CD14-positive monocyte (primary cell): Measurements from ENCODE around the gene PRPF19. TPM values are rescaled to one million over a fixed set of nuclear protein-coding genes. Genes with fewer than 3 reads are reported as not detected.

Source experiments
- DNase-seq, 3 donors: peaks; one replicate each; pipeline ENCODE4 v3.0.0-alpha.2; 2011 to 2022
- H2AFZ ChIP-seq: 2 replicates; pipeline ENCODE4 v1.6.0; 2012; ENCODE audit warnings: mild to moderate bottlenecking, low read depth, low read length, inconsistent platforms; ENCODE audit not compliant: insufficient read depth, poor library complexity, severe bottlenecking
- H3K27ac ChIP-seq, 2 donors: 1 replicate in 1 of 2; 2 replicates in 1 of 2; pipeline ENCODE4 v1.5.1; 2012 to 2013; ENCODE audit warnings: low read length in 2 of 2, control low read depth in 1 of 2, inconsistent platforms in 1 of 2, low read depth in 1 of 2, mild to moderate bottlenecking in 1 of 2
- H3K27me3 ChIP-seq, 2 donors: one replicate each; pipeline versions ENCODE4 v1.6.0 to v1.6.1; 2011 to 2013; ENCODE audit warnings: low read length in 2 of 2; ENCODE audit not compliant: control insufficient read depth in 2 of 2, insufficient read depth in 2 of 2
- H3K36me3 ChIP-seq, 2 donors: replicated peaks in 1 of 2; 1 replicate in 1 of 2; 2 replicates in 1 of 2; pipeline versions ENCODE4 v1.5.1 to v1.6.1; 2012 to 2013; ENCODE audit warnings: low read length in 2 of 2, control low read depth in 1 of 2, inconsistent platforms in 1 of 2, mild to moderate bottlenecking in 1 of 2; ENCODE audit not compliant: insufficient read depth in 2 of 2, control insufficient read depth in 1 of 2
- H3K4me1 ChIP-seq, 2 donors: 1 replicate in 1 of 2; 2 replicates in 1 of 2; pipeline versions ENCODE4 v1.5.1 to v1.6.1; 2012 to 2013; ENCODE audit warnings: low read length in 2 of 2, control low read depth in 1 of 2, inconsistent platforms in 1 of 2, mild to moderate bottlenecking in 1 of 2, moderate library complexity in 1 of 2; ENCODE audit not compliant: insufficient read depth in 2 of 2, control insufficient read depth in 1 of 2
- H3K4me2 ChIP-seq: replicated peaks from 2 replicates; pipeline ENCODE3; 2012; ENCODE audit warnings: low read length, moderate library complexity, mild to moderate bottlenecking; ENCODE audit not compliant: poor library complexity, severe bottlenecking; ENCODE audit errors: extremely low read depth
- H3K4me3 ChIP-seq, 3 experiments: fragments of 200-600 bp in 1 of 3; sonication (generic) in 1 of 3; replicated peaks in 1 of 3; 1 replicate in 2 of 3; 2 replicates in 1 of 3; pipeline ENCODE4 v1.5.1; 2011 to 2013; ENCODE audit warnings: low read length in 3 of 3, mild to moderate bottlenecking in 3 of 3, control low read depth in 2 of 3, low read depth in 2 of 3, inconsistent platforms in 1 of 3, moderate library complexity in 1 of 3
- H3K79me2 ChIP-seq: 2 replicates; pipeline ENCODE4 v1.6.0; 2012; ENCODE audit warnings: mild to moderate bottlenecking, control low read depth, inconsistent platforms, low read length, moderate library complexity; ENCODE audit not compliant: insufficient read depth
- H3K9ac ChIP-seq: 2 replicates; pipeline ENCODE4 v1.6.0; 2017; ENCODE audit warnings: low read length, mild to moderate bottlenecking; ENCODE audit not compliant: insufficient read depth, poor library complexity, severe bottlenecking
- H3K9me3 ChIP-seq, 2 donors: replicated peaks in 1 of 2; 1 replicate in 1 of 2; 2 replicates in 1 of 2; pipeline versions ENCODE4 v1.5.1 to v1.6.1; 2012 to 2013; ENCODE audit warnings: low read length in 2 of 2, control low read depth in 1 of 2; ENCODE audit not compliant: control insufficient read depth in 1 of 2, insufficient read depth in 1 of 2
- H4K20me1 ChIP-seq: 2 replicates; pipeline ENCODE4 v1.6.0; 2012; ENCODE audit warnings: mild to moderate bottlenecking, low read length, control low read depth, moderate library complexity; ENCODE audit not compliant: insufficient read depth
- H3K27ac Mint-ChIP-seq, 7 donors: one replicate each; pipeline ENCODE4 v1.8.0; 2020; ENCODE audit warnings: mild to moderate bottlenecking in 7 of 7, mixed read lengths in 7 of 7, moderate library complexity in 6 of 7, inconsistent platforms in 2 of 7
- H3K27me3 Mint-ChIP-seq, 3 donors: one replicate each; pipeline ENCODE4 v1.8.0; 2021 to 2022; ENCODE audit warnings: low read depth in 3 of 3, mild to moderate bottlenecking in 3 of 3, mixed read lengths in 3 of 3, moderate library complexity in 3 of 3, inconsistent platforms in 1 of 3
- H3K36me3 Mint-ChIP-seq, 2 donors: one replicate each; pipeline ENCODE4 v1.8.0; 2020; ENCODE audit warnings: mixed read lengths in 2 of 2, inconsistent platforms in 1 of 2, mild to moderate bottlenecking in 1 of 2
- H3K4me1 Mint-ChIP-seq: one replicate; pipeline ENCODE4 v1.8.0; 2020; ENCODE audit warnings: mild to moderate bottlenecking, mixed read lengths
- H3K4me3 Mint-ChIP-seq, 2 donors: one replicate each; pipeline ENCODE4 v1.8.0; 2020; ENCODE audit warnings: mild to moderate bottlenecking in 2 of 2, mixed read lengths in 2 of 2, moderate library complexity in 1 of 2
- H3K9me3 Mint-ChIP-seq, 7 donors: one replicate each; pipeline ENCODE4 v1.8.0; 2020 to 2022; ENCODE audit warnings: mixed read lengths in 7 of 7, mild to moderate bottlenecking in 6 of 7, moderate library complexity in 6 of 7, inconsistent platforms in 2 of 7
- WGBS: methylation state at CpG from one replicate; pipeline ENCODE4 v1.1.5; 2013; ENCODE audit warnings: missing lambda C conversion rate; ENCODE audit not compliant: insufficient coverage; 5-methylcytosine and 5-hydroxymethylcytosine counted together
- intact Hi-C, 2 donors: fragments of 100-400 bp; cut with micrococcal nuclease; formaldehyde crosslinking; loops; one replicate each; pipeline versions ENCODE4 v1.15.0 to v1.15.1; 2023
- polyA plus RNA-seq, 3 donors: library from polyadenylated mRNA; depleted of rRNA in 1 of 3; unstranded in 2 of 3; stranded (reverse) in 1 of 3; fragments of 300-500 nt in 2 of 3; fragments of >200 nt in 1 of 3; fragmentation: Illumina TruSeq in 2 of 3; gene quantifications; 1 replicate in 2 of 3; 2 replicates in 1 of 3; pipeline ENCODE4 v1.2.3, GENCODE V29; 2012 to 2021
- TF ChIP-seq, protein P1 (sequence below): fragments of 200-600 bp; IDR thresholded peaks from one replicate; pipeline ENCODE4 v1.8.0; 2022; ENCODE audit warnings: antibody characterized with exemption, mild to moderate bottlenecking

The PRPF19 gene
- polyA plus RNA-seq, 3 donors = 7.8 to 33.2 (median 12.2) TPM

GRCh38 chr11:60954421-60954820 lies 48.0 kb upstream of the PRPF19 start:
- Mint-ChIP-seq H3K36me3 (peaks cover 17 to 19% of the 10 kb centered on the region in 2 donors), H3K27ac (peak overlapping the region; percentile 99 to 100 (median 100)), H3K9me3 (peaks cover 0 to 3% (median 1%) of the 10 kb centered on the region in 7 donors), H3K4me1 (peaks cover 59% of the 10 kb centered on the region), H3K4me3 (peak overlapping the region; percentile 34 to 65), H3K27me3 (peaks cover 19 to 30% (median 26%) of the 10 kb centered on the region in 3 donors)
- peaks cover 24% of the 10 kb centered on the region for H3K79me2 ChIP-seq
- H3K36me3 ChIP-seq = no peaks in the 10 kb centered on the region
- no peak overlapping the region for H2AFZ ChIP-seq
- peaks cover 5 to 7% of the 10 kb centered on the region in 2 donors for H3K27me3 ChIP-seq
- no peaks in the 10 kb centered on the region for H3K9me3 ChIP-seq
- WGBS = 36% methylated on average over 4 of the region's 5 CpGs
- H3K27ac ChIP-seq = peak overlapping the region; percentile 99 to 100
- peaks cover 57 to 62% of the 10 kb centered on the region in 2 donors for H3K4me1 ChIP-seq
- intact Hi-C loops = loop anchor here (2.0 to 5.0 kb wide), 4 partner anchors 37 to 208 kb away; partner anchors contain the start of gene VPS37C (in 1 of the 2)
- TF ChIP-seq, protein P1, sequence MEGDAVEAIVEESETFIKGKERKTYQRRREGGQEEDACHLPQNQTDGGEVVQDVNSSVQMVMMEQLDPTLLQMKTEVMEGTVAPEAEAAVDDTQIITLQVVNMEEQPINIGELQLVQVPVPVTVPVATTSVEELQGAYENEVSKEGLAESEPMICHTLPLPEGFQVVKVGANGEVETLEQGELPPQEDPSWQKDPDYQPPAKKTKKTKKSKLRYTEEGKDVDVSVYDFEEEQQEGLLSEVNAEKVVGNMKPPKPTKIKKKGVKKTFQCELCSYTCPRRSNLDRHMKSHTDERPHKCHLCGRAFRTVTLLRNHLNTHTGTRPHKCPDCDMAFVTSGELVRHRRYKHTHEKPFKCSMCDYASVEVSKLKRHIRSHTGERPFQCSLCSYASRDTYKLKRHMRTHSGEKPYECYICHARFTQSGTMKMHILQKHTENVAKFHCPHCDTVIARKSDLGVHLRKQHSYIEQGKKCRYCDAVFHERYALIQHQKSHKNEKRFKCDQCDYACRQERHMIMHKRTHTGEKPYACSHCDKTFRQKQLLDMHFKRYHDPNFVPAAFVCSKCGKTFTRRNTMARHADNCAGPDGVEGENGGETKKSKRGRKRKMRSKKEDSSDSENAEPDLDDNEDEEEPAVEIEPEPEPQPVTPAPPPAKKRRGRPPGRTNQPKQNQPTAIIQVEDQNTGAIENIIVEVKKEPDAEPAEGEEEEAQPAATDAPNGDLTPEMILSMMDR = no peak
- H4K20me1 ChIP-seq = peaks cover 17% of the 10 kb centered on the region
- H3K9ac ChIP-seq = peak overlapping the region; percentile 66
- DNase-seq = peak; percentile 89 to 97 (median 91)
- no peak overlapping the region for H3K4me3 ChIP-seq
- H3K4me2 ChIP-seq = peak overlapping the region; percentile 24

DNA sequence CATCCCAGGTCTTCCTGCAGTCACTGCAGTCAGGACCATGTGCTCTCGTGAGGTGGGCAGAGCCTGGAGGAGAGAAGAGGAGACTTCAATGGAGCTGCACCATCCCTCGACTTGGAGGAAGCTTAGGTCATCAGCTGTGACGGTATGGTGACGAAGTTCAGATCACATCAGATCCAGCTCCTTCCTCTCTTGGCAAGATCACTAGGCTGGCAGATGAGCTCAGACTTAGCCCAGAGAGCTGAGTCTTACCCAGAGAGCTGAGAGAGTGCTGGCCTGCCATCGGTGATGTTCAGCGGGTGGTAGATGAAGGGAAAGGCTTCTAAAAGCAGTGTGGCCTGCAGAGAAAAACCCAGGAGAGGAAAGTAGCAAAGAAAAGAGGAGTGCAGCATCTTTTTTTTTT lies 47.4 kb upstream of the PRPF19 start:
- Histone ChIP-seq H3K27me3 (peaks cover under 1 to 3% of the 10 kb centered on the region in 2 donors), H3K9ac (peak overlapping the region; percentile 66), H3K79me2 (peaks cover 30% of the 10 kb centered on the region), H2AFZ (no peak overlapping the region), H3K27ac (peak overlapping the region; percentile 99 to 100), H3K9me3 (no peaks in the 10 kb centered on the region), H3K36me3 (peaks cover 0 to 4% of the 10 kb centered on the region in 2 donors), H3K4me2 (no peak overlapping the region), H4K20me1 (peaks cover 24% of the 10 kb centered on the region), H3K4me1 (peaks cover 62 to 68% of the 10 kb centered on the region in 2 donors), H3K4me3 (peak overlapping the region in 1 of 3 experiments; percentile 94)
- TF ChIP-seq, protein P1 = no peak
- Mint-ChIP-seq H3K4me1 (peaks cover 65% of the 10 kb centered on the region), H3K9me3 (peaks cover 0 to 3% (median 1%) of the 10 kb centered on the region in 7 donors), H3K36me3 (peaks cover 23 to 24% of the 10 kb centered on the region in 2 donors), H3K27ac (peak overlapping the region; percentile 99 to 100 (median 100)), H3K27me3 (peaks cover 18 to 26% (median 25%) of the 10 kb centered on the region in 3 donors), H3K4me3 (peak overlapping the region; percentile 66 to 92)
- DNase-seq = peak; percentile 94 to 98 (median 95)
- 94% methylated on average over 3 of the region's 6 CpGs for WGBS
- intact Hi-C loops = loop anchor here (2.0 to 5.0 kb wide), 5 partner anchors 36 to 209 kb away; partner anchors contain the start of gene VPS37C (in 2 of the 2)
